HepG2 (cell line): ENCODE data around the gene THRA. TPM values are rescaled to one million over a fixed set of nuclear protein-coding genes. Genes with fewer than 3 reads are reported as not detected.

Experiments
- ADNP ChIP-seq: sonication (generic); formaldehyde crosslinking; IDR thresholded peaks from 2 replicates; pipeline ENCODE4 v1.4.0; 2020; ENCODE audit warnings: missing genetic modification reagents
- ARHGAP35 ChIP-seq: sonication (generic); formaldehyde crosslinking; IDR thresholded peaks from 2 replicates; pipeline ENCODE4 v1.9.0; 2022; ENCODE audit warnings: mild to moderate bottlenecking, inconsistent platforms, moderate library complexity, missing genetic modification reagents, borderline replicate concordance
- ATM ChIP-seq: fragments of 450-650 bp; IDR thresholded peaks from 2 replicates; pipeline ENCODE4 v1.7.1; 2017; ENCODE audit warnings: mild to moderate bottlenecking, borderline replicate concordance
- GLI4 ChIP-seq: sonication (generic); formaldehyde crosslinking; IDR thresholded peaks from 2 replicates; pipeline ENCODE4 v1.5.1; 2020; ENCODE audit warnings: missing genetic modification reagents, mild to moderate bottlenecking, moderate library complexity, borderline replicate concordance
- HNRNPK ChIP-seq: fragments of 200-400 bp; formaldehyde crosslinking; IDR thresholded peaks from 2 replicates; pipeline ENCODE4 v1.6.1; 2018; ENCODE audit warnings: low read length, low read depth, moderate library complexity, mild to moderate bottlenecking; ENCODE audit not compliant: poor library complexity, severe bottlenecking
- IRF9 ChIP-seq: sonication (generic); formaldehyde crosslinking; IDR thresholded peaks from 2 replicates; pipeline ENCODE4 v1.8.0; 2022; ENCODE audit warnings: missing genetic modification reagents, mild to moderate bottlenecking, borderline replicate concordance
- KLF9 ChIP-seq: IDR thresholded peaks from 2 replicates; pipeline ENCODE4 v1.6.1; 2016; ENCODE audit warnings: low read depth
- PHB2 ChIP-seq: fragments of 450-650 bp; IDR thresholded peaks from 2 replicates; pipeline ENCODE4 v1.6.1; 2018; ENCODE audit not compliant: partially characterized antibody
- PRDM4 ChIP-seq: sonication (generic); formaldehyde crosslinking; IDR thresholded peaks from 2 replicates; pipeline ENCODE4 v1.9.0; 2021; ENCODE audit warnings: missing genetic modification reagents, borderline replicate concordance
- RFX3 ChIP-seq: IDR thresholded peaks from 2 replicates; pipeline ENCODE4 v1.6.1; 2016; ENCODE audit warnings: missing biosample characterization, missing genetic modification reagents
- RORA ChIP-seq: sonication (generic); formaldehyde crosslinking; IDR thresholded peaks from 2 replicates; pipeline ENCODE4 v1.5.0; 2020; ENCODE audit warnings: mild to moderate bottlenecking, missing genetic modification reagents, moderate library complexity
- SP5 ChIP-seq: IDR thresholded peaks from 2 replicates; pipeline ENCODE4 v1.6.1; 2016; ENCODE audit warnings: low read depth, borderline replicate concordance
- TFAP4 ChIP-seq: sonication (generic); IDR thresholded peaks from 2 replicates; pipeline ENCODE4 v1.6.1; 2016; ENCODE audit warnings: low read depth, borderline replicate concordance
- TOE1 ChIP-seq: sonication (generic); formaldehyde crosslinking; IDR thresholded peaks from 2 replicates; pipeline ENCODE4 v1.4.0; 2020; ENCODE audit warnings: mild to moderate bottlenecking, missing genetic modification reagents
- ZC3H4 ChIP-seq: sonication (generic); formaldehyde crosslinking; IDR thresholded peaks from 2 replicates; pipeline ENCODE4 v1.4.0; 2020; ENCODE audit warnings: missing genetic modification reagents, borderline replicate concordance
- ZKSCAN5 ChIP-seq: sonication (generic); formaldehyde crosslinking; IDR thresholded peaks from 2 replicates; pipeline ENCODE4 v1.5.1; 2020; ENCODE audit warnings: mild to moderate bottlenecking, missing genetic modification reagents
- ZMAT5 ChIP-seq: sonication (generic); formaldehyde crosslinking; IDR thresholded peaks from 2 replicates; pipeline ENCODE4 v1.5.0; 2020; ENCODE audit warnings: mild to moderate bottlenecking, low read depth, missing genetic modification reagents, borderline replicate concordance
- ZNF547 ChIP-seq: sonication (generic); formaldehyde crosslinking; IDR thresholded peaks from 2 replicates; pipeline ENCODE4 v1.5.1; 2020; ENCODE audit warnings: mild to moderate bottlenecking, missing genetic modification reagents
- ZNF597 ChIP-seq: sonication (generic); formaldehyde crosslinking; IDR thresholded peaks from 2 replicates; pipeline ENCODE4 v1.5.0; 2020; ENCODE audit warnings: missing genetic modification reagents
- ZNF598 ChIP-seq: sonication (generic); formaldehyde crosslinking; IDR thresholded peaks from 2 replicates; pipeline ENCODE4 v1.5.1; 2020; ENCODE audit warnings: mild to moderate bottlenecking, missing genetic modification reagents, borderline replicate concordance
- ZNF713 ChIP-seq: sonication (generic); formaldehyde crosslinking; IDR thresholded peaks from 2 replicates; pipeline ENCODE4 v1.4.0; 2020; ENCODE audit warnings: mild to moderate bottlenecking, missing genetic modification reagents
- ZNF788 ChIP-seq: sonication (generic); formaldehyde crosslinking; IDR thresholded peaks from 2 replicates; pipeline ENCODE4 v1.5.0; 2020; ENCODE audit warnings: mild to moderate bottlenecking, missing genetic modification reagents, borderline replicate concordance
- polyA plus RNA-seq, 8 experiments: library from polyadenylated mRNA; depleted of rRNA in 3 of 8; stranded (reverse) in 7 of 8; unstranded in 1 of 8; fragments of >200 nt; fragmentation: Illumina TruSeq in 4 of 8; extraction: Trizol in 4 of 8; gene quantifications; 2 replicates each; pipeline versions ENCODE4 v1.2.1 to v1.2.3, GENCODE V29; 2011 to 2016; ENCODE audit warnings: low read depth in 4 of 8, missing spikeins in 1 of 8, mixed read lengths in 1 of 8; ENCODE audit not compliant: insufficient read depth in 1 of 8
- total RNA-seq, 5 experiments: library from RNA; depleted of rRNA; stranded (reverse); fragments of >200 nt; fragmentation: Illumina TruSeq; extraction: Trizol; gene quantifications; 2 replicates each; pipeline ENCODE4 v1.2.3, GENCODE V29; 2016; ENCODE audit warnings: low read depth in 1 of 5

THRA gene
- total and polyA plus RNA-seq, 2 of the 13 experiments (the other 11 are each of a cell fraction or from before 2014, with no cell fraction given), result 8.0 to 9.9 TPM

- TF ChIP-seq ZKSCAN5 (no peak), ZNF713 (CRISPR knock-in tag) (no peak), KLF9 (CRISPR knock-in tag) (peak; percentile 89; the same call in 1 of the 2 replicates), RORA (CRISPR knock-in tag) (no peak), ZNF788 (CRISPR knock-in tag) (no peak), ZNF547 (CRISPR knock-in tag) (no peak), PRDM4 (CRISPR knock-in tag) (no peak), TOE1 (CRISPR knock-in tag) (no peak), ZC3H4 (CRISPR knock-in tag) (no peak), ZNF597 (CRISPR knock-in tag) (no peak), TFAP4 (no peak), PHB2 (no peak), ZNF598 (no peak), ZMAT5 (CRISPR knock-in tag) (no peak), IRF9 (0 out of 2 replicates have a peak, but pooled peaks have one; percentile 23), ARHGAP35 (CRISPR knock-in tag) (no peak), ADNP (CRISPR knock-in tag) (no peak), GLI4 (CRISPR knock-in tag) (no peak), ATM (no peak), RFX3 (CRISPR knock-in tag) (no peak), HNRNPK (no peak), SP5 (0 out of 2 replicates have a peak, but pooled peaks have one; percentile 25)
These were observed 1.3 kb downstream of the THRA start (continued) for GRCh38 chr17:40063901-40064531.
